HG02571 (cell line): Measurements from ENCODE around the gene BAZ2B.

Experiments used
- ATAC-seq: cut with Tn5 transposase; IDR thresholded peaks from one replicate; pipeline ENCODE4 v1.9.1; 2021; ENCODE audit warnings: mild to moderate bottlenecking, moderate library complexity; ENCODE audit not compliant: unreplicated experiment

BAZ2B gene

DNA sequence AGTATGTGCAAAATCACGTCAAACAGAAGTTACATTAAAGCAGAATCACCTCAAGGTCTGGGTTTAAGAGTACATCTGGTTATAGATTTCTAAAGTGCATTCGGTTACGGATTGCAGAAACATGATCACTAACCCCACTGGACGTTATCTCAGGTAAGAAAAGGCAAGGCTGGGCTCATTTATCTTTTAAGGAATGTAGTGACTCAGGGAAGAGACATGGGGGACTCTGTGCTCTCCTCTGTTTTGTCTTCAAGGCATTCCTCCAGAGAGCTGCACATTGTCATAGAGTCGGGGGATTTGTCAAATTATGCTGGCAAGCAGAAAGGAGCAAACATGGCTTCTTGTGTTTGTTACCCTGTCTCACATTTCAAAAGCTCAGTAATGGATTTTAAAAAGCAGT lies 344.2 kb downstream of the BAZ2B start:
- ATAC-seq: no peak

DNA sequence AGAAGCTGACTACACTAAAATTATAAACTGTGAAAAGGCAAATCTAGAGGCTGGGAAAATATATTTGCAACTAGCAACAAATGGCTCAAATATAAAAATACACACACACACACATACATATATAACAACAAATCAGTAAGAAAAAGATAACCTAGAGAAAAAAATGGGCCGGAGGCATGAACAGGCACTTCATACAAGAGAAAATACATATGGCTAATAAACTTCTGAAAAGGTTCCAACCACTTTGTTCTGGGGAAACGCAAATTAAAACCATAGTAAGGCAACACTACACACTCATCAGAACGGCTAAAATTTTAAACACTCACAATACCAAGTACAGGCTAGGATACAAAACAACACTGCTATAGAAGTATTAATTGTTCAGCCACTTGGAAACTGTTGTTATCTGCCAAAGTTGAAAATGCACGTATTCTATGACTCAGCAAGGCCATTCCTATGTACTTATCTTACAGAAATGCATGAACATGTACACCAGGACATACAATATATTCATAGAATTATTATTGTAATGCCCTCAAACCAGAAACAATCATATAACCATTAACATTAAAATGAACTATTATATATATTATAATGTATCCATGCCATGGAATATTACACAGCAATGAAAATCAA lies 345.5 kb downstream of the BAZ2B start:
- no peak for ATAC-seq
